Cardiac muscle cell (in vitro differentiated cells and primary cell): ENCODE measurements around the gene SMARCA1. TPM values are rescaled to one million over a fixed set of nuclear protein-coding genes. Genes with fewer than 3 reads are reported as not detected.

Source experiments
- DNase-seq, 2 donors: peaks; one replicate each; pipeline versions ENCODE4 v3.0.0 to v3.0.0-alpha.2; 2010 to 2017; ENCODE audit warnings: low read depth in 1 of 2, low spot score in 1 of 2
- H3K27ac ChIP-seq: fragments of 200-600 bp; sonication (generic); 2 replicates; pipeline ENCODE4 v1.5.1; 2016
- H3K27me3 ChIP-seq: fragments of 200-600 bp; sonication (generic); 2 replicates; pipeline ENCODE4 v1.6.0; 2016; ENCODE audit warnings: control low read depth
- H3K36me3 ChIP-seq: fragments of 200-600 bp; sonication (generic); 2 replicates; pipeline ENCODE4 v1.5.1; 2016; ENCODE audit warnings: control low read depth
- H3K4me1 ChIP-seq: fragments of 200-600 bp; sonication (generic); 2 replicates; pipeline ENCODE4 v1.8.1; 2017; ENCODE audit warnings: low read depth, mild to moderate bottlenecking, mixed run types
- H3K4me3 ChIP-seq: fragments of 200-600 bp; sonication (generic); 2 replicates; pipeline ENCODE4 v1.5.1; 2016; ENCODE audit warnings: mild to moderate bottlenecking
- H3K9me3 ChIP-seq: fragments of 200-600 bp; sonication (generic); 2 replicates; pipeline ENCODE4 v1.5.1; 2017; ENCODE audit warnings: low read depth, mild to moderate bottlenecking, control low read depth
- polyA plus RNA-seq: library from polyadenylated mRNA; unstranded; fragments of >200 nt; fragmentation: Nextera tagmentation; extraction: Ambion mirVana; gene quantifications from 2 replicates; pipeline ENCODE4 v1.2.1, GENCODE V29; 2016
- total RNA-seq: library from RNA; depleted of rRNA; stranded (reverse); fragments of >200 nt; gene quantifications from 2 replicates; pipeline ENCODE4 v1.2.3, GENCODE V29; 2016
- TF ChIP-seq, protein P1 (sequence below): IDR thresholded peaks from 2 replicates; pipeline ENCODE4 v1.5.1; 2012; ENCODE audit warnings: low read depth, mild to moderate bottlenecking, low read length

Gene SMARCA1
- total and polyA plus RNA-seq, 2 experiments from 2014 or later = 83.6 to 142 TPM

DNA sequence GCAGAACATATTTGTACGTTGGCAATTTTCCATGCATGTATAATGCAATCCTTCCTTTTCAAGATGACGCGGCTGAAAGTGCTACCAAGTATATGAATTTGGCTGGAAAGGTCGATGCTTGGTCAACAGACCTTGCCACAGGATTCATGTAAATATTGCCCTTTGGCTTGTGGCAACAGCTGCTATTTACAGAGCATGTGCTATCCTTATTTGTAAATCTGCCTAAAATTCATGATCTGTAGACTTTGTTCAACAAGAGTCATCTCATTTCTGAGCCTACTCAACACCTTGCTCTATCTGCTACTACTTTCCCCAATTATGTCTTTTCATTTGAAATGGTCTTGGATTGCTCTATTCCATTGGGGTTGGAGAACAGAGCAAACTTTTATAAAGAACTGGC lies 1.9 kb upstream of the SMARCA1 start:
- no peak overlapping the region for H3K4me3 ChIP-seq
- H3K27ac ChIP-seq = no peak overlapping the region
- DNase-seq = no peak
- H3K36me3 ChIP-seq = no peaks in the 10 kb centered on the region
- H3K27me3 ChIP-seq = no peaks in the 10 kb centered on the region
- TF ChIP-seq, protein P1, sequence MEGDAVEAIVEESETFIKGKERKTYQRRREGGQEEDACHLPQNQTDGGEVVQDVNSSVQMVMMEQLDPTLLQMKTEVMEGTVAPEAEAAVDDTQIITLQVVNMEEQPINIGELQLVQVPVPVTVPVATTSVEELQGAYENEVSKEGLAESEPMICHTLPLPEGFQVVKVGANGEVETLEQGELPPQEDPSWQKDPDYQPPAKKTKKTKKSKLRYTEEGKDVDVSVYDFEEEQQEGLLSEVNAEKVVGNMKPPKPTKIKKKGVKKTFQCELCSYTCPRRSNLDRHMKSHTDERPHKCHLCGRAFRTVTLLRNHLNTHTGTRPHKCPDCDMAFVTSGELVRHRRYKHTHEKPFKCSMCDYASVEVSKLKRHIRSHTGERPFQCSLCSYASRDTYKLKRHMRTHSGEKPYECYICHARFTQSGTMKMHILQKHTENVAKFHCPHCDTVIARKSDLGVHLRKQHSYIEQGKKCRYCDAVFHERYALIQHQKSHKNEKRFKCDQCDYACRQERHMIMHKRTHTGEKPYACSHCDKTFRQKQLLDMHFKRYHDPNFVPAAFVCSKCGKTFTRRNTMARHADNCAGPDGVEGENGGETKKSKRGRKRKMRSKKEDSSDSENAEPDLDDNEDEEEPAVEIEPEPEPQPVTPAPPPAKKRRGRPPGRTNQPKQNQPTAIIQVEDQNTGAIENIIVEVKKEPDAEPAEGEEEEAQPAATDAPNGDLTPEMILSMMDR = no peak
- H3K4me1 ChIP-seq = no peaks in the 10 kb centered on the region
- H3K9me3 ChIP-seq = no peaks in the 10 kb centered on the region

DNA sequence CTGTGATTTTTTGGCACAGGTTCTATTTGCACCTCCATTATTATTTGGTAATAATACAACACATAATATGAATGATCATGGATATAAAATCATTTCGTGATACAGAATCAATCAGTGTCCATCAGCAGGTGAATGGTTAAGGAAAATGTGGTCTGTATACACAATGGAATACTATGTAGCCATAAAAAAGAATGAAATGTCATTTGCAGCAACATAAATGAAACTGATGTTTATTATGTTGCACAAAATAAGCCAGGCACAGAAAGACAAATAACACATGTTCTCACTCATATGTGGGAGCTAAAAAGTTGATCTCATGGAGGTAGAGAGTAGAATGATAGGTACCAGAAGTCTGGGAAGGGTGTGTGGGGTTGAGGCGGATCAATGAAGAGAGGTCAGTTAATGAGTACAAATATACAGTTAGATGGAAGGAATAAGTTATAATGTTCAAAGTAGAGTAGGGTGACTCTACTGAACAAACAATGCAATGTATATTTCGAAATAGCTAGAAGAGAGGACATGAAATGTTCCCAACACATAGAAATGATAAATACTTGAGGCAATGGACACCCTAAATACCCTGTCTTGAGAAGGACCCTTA lies 1.1 kb upstream of the SMARCA1 start:
- H3K4me3 ChIP-seq = peak overlapping the region; percentile 59
- TF ChIP-seq, protein P1 = no peak

DNA sequence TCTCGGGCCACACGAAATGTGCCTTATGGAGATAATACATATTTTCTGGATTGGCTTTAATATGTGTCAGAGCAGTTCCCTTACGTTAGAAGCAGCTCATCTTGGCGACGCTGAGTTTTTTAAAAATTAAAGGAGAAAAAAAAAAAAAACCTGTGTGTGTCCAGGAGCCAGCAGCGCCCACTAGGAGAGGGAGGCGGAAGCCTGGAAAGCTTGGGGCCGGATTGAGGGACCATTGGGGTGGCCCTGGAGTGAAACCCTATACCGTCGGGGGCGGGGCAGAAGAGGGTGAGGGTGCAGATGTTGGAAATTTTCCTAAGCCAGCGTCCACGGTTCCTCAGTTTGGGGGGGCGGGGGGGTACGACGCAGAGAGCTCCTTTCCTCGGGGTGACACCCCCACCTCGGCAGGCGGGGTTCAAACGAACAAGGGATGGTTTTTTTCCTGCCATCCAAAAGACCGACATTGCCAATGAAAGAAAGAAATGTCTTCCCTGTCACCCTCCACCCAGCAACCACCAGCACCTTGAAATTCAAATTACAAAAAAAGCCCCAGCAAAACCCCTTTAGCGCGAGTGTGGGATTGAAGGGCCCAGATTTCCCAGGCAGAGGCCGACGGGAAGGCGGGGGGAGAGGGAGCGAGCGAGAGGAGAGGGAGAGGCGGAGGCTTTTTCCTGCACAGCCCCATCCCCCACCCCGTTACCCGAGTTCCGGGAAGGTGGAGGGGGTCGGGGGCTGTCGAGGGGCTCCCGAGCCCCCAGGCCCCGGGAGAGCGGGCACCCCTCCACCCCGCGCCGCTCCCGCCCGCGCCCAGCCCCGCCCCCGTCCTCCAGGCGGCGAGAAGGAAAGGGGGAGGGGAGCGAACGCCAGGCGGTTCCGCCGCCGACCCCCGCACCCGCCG lies 859 bp downstream of the SMARCA1 start:
- Histone ChIP-seq H3K4me3 (peak overlapping the region; percentile 59), H3K27me3 (no peaks in the 10 kb centered on the region), H3K9me3 (no peaks in the 10 kb centered on the region), H3K36me3 (no peaks in the 10 kb centered on the region), H3K27ac (peak overlapping the region; percentile 94), H3K4me1 (peaks cover 10% of the 10 kb centered on the region)
- peak; percentile 67 to 82 for DNase-seq
- TF ChIP-seq, protein P1 = peak; percentile 23

More for the DNA sequence above, 1.1 kb upstream of the SMARCA1 start:
- Histone ChIP-seq H3K4me1 (peaks cover 7% of the 10 kb centered on the region), H3K9me3 (no peaks in the 10 kb centered on the region), H3K36me3 (no peaks in the 10 kb centered on the region), H3K27me3 (no peaks in the 10 kb centered on the region), H3K27ac (peak overlapping the region; percentile 94)
- no peak for DNase-seq

DNA sequence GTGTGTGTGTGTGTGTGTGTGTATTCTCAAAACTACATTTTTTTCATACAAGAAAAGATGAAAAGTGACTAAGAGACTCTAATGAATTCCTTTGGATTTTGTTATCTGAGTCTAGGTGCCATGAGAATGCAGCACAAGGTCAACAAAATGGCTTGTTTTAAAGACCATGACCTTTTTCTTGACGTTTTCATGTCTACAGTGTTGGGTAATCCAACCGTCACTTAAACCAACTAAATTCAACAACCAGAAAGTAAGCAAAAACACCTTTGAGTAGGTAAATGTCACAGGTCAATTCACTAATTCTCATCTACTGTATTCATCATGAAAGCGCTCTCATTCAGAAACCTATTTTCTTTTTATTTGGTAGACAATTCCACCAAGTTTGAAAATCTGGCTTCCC lies 3.1 kb downstream of the SMARCA1 start:
- Histone ChIP-seq H3K36me3 (peaks cover 14% of the 10 kb centered on the region), H3K4me3 (no peak overlapping the region), H3K27ac (no peak overlapping the region), H3K27me3 (no peaks in the 10 kb centered on the region), H3K9me3 (no peaks in the 10 kb centered on the region), H3K4me1 (peaks cover 10% of the 10 kb centered on the region)
- TF ChIP-seq, protein P1 = no peak
- no peak for DNase-seq

DNA sequence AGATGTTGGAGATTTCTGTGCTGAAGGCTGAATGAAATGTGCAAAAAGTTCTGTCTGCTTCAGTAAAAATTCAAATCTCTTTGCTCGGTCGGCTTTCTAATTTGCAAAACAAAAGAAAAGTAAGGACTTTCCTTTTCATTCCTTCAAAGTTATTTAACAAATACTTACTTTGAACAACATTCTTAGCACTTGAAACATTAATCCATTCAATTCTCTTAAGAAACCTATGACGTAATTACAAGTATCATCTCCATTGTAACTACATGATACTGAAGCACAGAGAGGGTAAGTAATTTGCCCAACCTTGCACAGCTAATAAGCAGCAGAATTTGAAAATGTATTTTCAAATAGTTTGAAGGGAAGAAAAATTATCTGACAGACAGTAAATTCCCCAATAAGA lies 6.9 kb downstream of the SMARCA1 start:
- Histone ChIP-seq H3K4me3 (no peak overlapping the region), H3K4me1 (peaks cover 10% of the 10 kb centered on the region), H3K27ac (no peak overlapping the region), H3K36me3 (peaks cover 37% of the 10 kb centered on the region), H3K27me3 (no peaks in the 10 kb centered on the region), H3K9me3 (no peaks in the 10 kb centered on the region)
- TF ChIP-seq, protein P1 = no peak
- DNase-seq = no peak
